C4-2B (cell line): ENCODE measurements around the gene TM9SF3.

Source experiments
- H3K27ac ChIP-seq: fragments of 450-650 bp; 2 replicates; pipeline ENCODE4 v1.5.1; 2017
- ZFX ChIP-seq: fragments of 450-650 bp; IDR thresholded peaks from 2 replicates; pipeline ENCODE4 v1.6.1; 2017
- TF ChIP-seq, protein P1 (sequence below): fragments of 450-650 bp; conservative IDR thresholded peaks from 2 replicates; pipeline ENCODE4 v1.5.1; 2017; ENCODE audit warnings: mild to moderate bottlenecking

Gene TM9SF3

DNA sequence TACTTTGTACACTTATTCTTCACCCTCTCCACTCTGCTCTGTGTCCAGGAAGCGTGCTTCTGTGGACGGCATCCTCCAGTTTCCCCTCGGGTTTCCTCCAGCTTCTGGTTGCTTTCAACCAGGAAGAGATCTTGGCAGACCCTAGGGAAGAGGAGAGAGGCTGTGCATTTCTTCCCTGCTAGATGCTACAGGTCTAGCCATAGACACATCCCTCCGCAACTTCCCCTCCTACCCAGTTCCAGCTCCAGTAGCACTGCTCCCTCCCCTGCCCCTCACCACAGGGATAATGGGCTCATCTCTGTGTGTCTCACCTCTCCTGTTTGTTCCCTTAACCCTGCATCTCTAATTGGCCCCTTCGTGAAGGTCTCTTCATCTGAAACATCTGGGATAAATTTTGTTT is 89.4 kb downstream of the TM9SF3 start:
- TF ChIP-seq, protein P1, sequence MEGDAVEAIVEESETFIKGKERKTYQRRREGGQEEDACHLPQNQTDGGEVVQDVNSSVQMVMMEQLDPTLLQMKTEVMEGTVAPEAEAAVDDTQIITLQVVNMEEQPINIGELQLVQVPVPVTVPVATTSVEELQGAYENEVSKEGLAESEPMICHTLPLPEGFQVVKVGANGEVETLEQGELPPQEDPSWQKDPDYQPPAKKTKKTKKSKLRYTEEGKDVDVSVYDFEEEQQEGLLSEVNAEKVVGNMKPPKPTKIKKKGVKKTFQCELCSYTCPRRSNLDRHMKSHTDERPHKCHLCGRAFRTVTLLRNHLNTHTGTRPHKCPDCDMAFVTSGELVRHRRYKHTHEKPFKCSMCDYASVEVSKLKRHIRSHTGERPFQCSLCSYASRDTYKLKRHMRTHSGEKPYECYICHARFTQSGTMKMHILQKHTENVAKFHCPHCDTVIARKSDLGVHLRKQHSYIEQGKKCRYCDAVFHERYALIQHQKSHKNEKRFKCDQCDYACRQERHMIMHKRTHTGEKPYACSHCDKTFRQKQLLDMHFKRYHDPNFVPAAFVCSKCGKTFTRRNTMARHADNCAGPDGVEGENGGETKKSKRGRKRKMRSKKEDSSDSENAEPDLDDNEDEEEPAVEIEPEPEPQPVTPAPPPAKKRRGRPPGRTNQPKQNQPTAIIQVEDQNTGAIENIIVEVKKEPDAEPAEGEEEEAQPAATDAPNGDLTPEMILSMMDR: no peak
- no peak for TF ChIP-seq ZFX
- H3K27ac ChIP-seq: no peak overlapping the region

- TF ChIP-seq ZFX: no peak
- TF ChIP-seq, protein P1: no peak
- H3K27ac ChIP-seq: no peak overlapping the region
Observed at GRCh38 chr10:96496281-96496925, 90.4 kb downstream of the TM9SF3 start.

DNA sequence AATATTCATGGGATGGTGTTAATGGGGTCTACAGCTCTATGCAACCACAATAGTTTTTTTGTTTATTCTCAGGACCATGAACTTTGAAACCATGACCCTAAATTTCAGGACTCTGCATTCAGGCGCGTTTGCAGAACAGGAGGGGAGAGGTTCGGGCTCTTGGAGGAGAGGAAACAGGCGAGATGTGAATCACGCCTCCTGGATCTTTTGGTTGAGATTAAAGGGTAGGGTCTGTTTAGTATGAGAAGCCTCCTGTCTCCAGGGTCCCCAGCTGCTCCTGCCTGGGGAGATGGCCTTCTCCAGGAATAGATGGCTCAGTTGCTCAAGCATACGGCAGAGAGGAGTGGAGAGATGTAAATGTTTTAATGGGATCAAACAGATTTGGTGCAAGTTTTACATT is 91.3 kb downstream of the TM9SF3 start:
- H3K27ac ChIP-seq: no peak overlapping the region
- TF ChIP-seq, protein P1: no peak
- TF ChIP-seq ZFX: no peak

DNA sequence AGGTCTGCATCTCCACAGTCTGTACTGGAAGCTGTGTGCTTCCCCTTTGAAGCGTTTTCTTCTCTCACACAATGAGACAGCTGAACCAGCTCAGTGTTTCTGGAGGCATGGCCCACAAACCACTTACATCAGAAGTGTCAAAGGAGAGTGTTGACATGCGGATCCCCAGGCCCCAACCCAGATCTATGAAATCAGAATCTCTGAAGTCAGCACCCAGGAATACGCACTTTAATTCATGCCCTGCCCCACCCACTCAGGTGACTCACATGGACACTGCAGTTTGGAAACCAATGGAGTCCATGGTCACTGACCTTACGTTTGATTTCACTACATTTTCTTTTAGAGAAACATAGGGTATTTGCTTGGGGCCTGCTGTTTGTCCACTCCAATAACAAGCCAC is 92.1 kb downstream of the TM9SF3 start:
- TF ChIP-seq, protein P1: no peak
- TF ChIP-seq ZFX: no peak
- H3K27ac ChIP-seq: no peak overlapping the region

GRCh38 chr10:96493871-96494525 is 92.8 kb downstream of the TM9SF3 start:
- TF ChIP-seq, protein P1: no peak
- no peak for TF ChIP-seq ZFX
- H3K27ac ChIP-seq: no peak overlapping the region

DNA sequence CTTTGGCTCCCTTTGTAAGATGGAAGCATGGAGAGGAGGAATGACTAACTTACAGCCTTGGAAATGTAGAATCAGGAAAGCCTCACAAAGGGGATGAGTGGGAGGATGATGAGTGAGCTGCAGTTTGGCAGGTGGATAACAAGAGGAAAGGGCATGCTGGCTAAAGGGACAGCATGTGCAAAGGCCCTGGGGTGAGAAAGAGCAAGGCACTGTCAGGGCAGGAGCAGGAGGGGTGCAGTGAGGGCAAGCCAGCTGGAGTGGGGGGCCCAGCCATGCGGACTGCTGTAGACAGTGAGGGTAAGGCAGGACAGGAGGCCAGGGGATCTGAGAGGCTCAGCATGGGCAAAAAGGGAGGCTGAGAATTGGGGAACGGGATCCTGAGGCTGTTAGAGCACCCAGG is 93.6 kb downstream of the TM9SF3 start:
- H3K27ac ChIP-seq: no peak overlapping the region
- TF ChIP-seq, protein P1: no peak
- no peak for TF ChIP-seq ZFX

GRCh38 chr10:96491303-96491702 is 95.5 kb downstream of the TM9SF3 start:
- no peak overlapping the region for H3K27ac ChIP-seq

More at GRCh38 chr10:96491303-96491702, 95.5 kb downstream of the TM9SF3 start:
- TF ChIP-seq, protein P1: peak; percentile 63
- no peak for TF ChIP-seq ZFX
